Astrocyte (in vitro differentiated cells and primary cell): ENCODE data around the gene KAT7. TPM values are rescaled to one million over a fixed set of nuclear protein-coding genes. Genes with fewer than 3 reads are reported as not detected.
A peak's percentile ranks its signal among the peaks of the same experiment; 100 is the strongest.
"Not testable (repeated sequence)": the region's sequence is repeated elsewhere in the genome, so short reads cannot be mapped to it uniquely, and the experiment has no call there.

ENCODE experiments used
- DNase-seq: peaks from one replicate; pipeline ENCODE4 v3.0.0-alpha.2; 2010; ENCODE audit warnings: low read depth
- FAIRE-seq: peaks from 2 replicates; lab custom pipeline; 2011; peaks lifted over from hg19 to GRCh38; lab: Jason Lieb, UNC
- H2AFZ ChIP-seq: 2 replicates; pipeline ENCODE4 v1.6.0; 2012; ENCODE audit warnings: low read depth, low read length, inconsistent platforms
- H3K27ac ChIP-seq: 2 replicates; pipeline ENCODE4 v1.5.1; 2011; ENCODE audit warnings: low read depth, low read length, inconsistent platforms
- H3K27me3 ChIP-seq: 2 replicates; pipeline ENCODE4 v1.6.0; 2011; ENCODE audit warnings: low read length, inconsistent platforms; ENCODE audit not compliant: insufficient read depth
- H3K36me3 ChIP-seq: 2 replicates; pipeline ENCODE4 v1.5.1; 2011; ENCODE audit warnings: low read length, inconsistent platforms; ENCODE audit not compliant: insufficient read depth
- H3K4me1 ChIP-seq: 2 replicates; pipeline ENCODE4 v1.5.1; 2011; ENCODE audit warnings: low read length, inconsistent platforms; ENCODE audit not compliant: insufficient read depth
- H3K4me2 ChIP-seq: 2 replicates; pipeline ENCODE4 v1.6.0; 2012; ENCODE audit warnings: low read length, inconsistent platforms
- H3K4me3 ChIP-seq: 2 replicates; pipeline ENCODE4 v1.5.1; 2011; ENCODE audit warnings: low read depth, mild to moderate bottlenecking, low read length, inconsistent platforms; ENCODE audit not compliant: insufficient read depth
- H3K79me2 ChIP-seq: 2 replicates; pipeline ENCODE4 v1.6.0; 2012; ENCODE audit warnings: mild to moderate bottlenecking, low read length, inconsistent platforms; ENCODE audit not compliant: insufficient read depth
- H3K9ac ChIP-seq: 2 replicates; pipeline ENCODE4 v1.6.0; 2012; ENCODE audit warnings: mild to moderate bottlenecking, low read length, inconsistent platforms
- H3K9me3 ChIP-seq: 2 replicates; pipeline ENCODE4 v1.5.1; 2012; ENCODE audit warnings: low read depth, mild to moderate bottlenecking, low read length, inconsistent platforms; ENCODE audit not compliant: insufficient read depth
- H4K20me1 ChIP-seq: 2 replicates; pipeline ENCODE4 v1.6.0; 2012; ENCODE audit warnings: low read length, inconsistent platforms; ENCODE audit not compliant: insufficient read depth
- H3K27ac Mint-ChIP-seq: one replicate; pipeline ENCODE4 v1.8.0; 2021; ENCODE audit warnings: mild to moderate bottlenecking, mixed read lengths; ENCODE audit not compliant: unreplicated experiment
- H3K27me3 Mint-ChIP-seq: one replicate; pipeline ENCODE4 v1.8.0; 2021; ENCODE audit warnings: low read depth, mixed read lengths; ENCODE audit not compliant: unreplicated experiment
- H3K36me3 Mint-ChIP-seq: one replicate; pipeline ENCODE4 v1.8.0; 2021; ENCODE audit warnings: low read depth, mixed read lengths; ENCODE audit not compliant: unreplicated experiment
- H3K4me1 Mint-ChIP-seq: one replicate; pipeline ENCODE4 v1.8.0; 2021; ENCODE audit warnings: low read depth, mixed read lengths; ENCODE audit not compliant: unreplicated experiment
- H3K4me3 Mint-ChIP-seq: one replicate; pipeline ENCODE4 v1.8.0; 2021; ENCODE audit warnings: mild to moderate bottlenecking, moderate library complexity, mixed read lengths; ENCODE audit not compliant: unreplicated experiment
- H3K9me3 Mint-ChIP-seq: one replicate; pipeline ENCODE4 v1.8.0; 2021; ENCODE audit warnings: mild to moderate bottlenecking, mixed read lengths; ENCODE audit not compliant: unreplicated experiment
- EZH2 ChIP-seq: IDR thresholded peaks from 2 replicates; pipeline ENCODE4 v1.6.1; 2012; ENCODE audit warnings: mild to moderate bottlenecking, low read length, inconsistent platforms; ENCODE audit not compliant: insufficient read depth
- total RNA-seq: library from RNA; stranded (reverse); gene quantifications from 2 replicates; pipeline ENCODE4 v1.2.1, GENCODE V29; 2021
- TF ChIP-seq, protein P1 (sequence below): IDR thresholded peaks from 2 replicates; pipeline ENCODE4 v1.5.1; 2011; ENCODE audit warnings: low read depth, mild to moderate bottlenecking, inconsistent platforms, low read length, moderate library complexity; ENCODE audit not compliant: insufficient read depth

The KAT7 gene
- total RNA-seq, 1 donor from 2014 or later: 42.0 TPM

DNA sequence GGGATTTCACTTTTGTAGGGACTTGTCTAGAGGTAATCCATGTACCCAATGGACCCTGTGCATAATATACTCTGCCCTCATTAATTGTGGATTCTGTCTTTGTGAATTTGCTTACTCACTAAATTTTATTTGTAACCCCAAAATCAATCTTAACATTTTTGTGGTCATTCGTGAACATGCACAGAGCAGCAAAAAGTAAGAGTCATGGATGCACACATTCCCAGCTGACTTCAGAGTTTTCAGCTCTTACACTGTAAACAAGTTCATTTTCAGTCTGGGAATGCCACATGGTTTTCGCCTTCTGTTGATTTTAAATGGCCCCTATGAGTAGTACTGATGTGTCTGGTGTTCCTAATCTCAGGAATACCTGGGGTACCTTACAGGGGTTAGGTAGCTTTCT is 35.1 kb downstream of the KAT7 start:
- Histone ChIP-seq H3K9me3 (no peaks in the 10 kb centered on the region), H3K4me3 (no peak overlapping the region), H3K79me2 (peaks cover 3% of the 10 kb centered on the region), H3K36me3 (peaks cover 69% of the 10 kb centered on the region), H3K27me3 (no peaks in the 10 kb centered on the region), H3K4me2 (no peak overlapping the region), H2AFZ (no peak overlapping the region), H3K27ac (no peak overlapping the region), H3K9ac (no peak overlapping the region), H3K4me1 (peaks cover 6% of the 10 kb centered on the region), H4K20me1 (peaks cover 7% of the 10 kb centered on the region)
- Mint-ChIP-seq H3K9me3 (no peaks in the 10 kb centered on the region), H3K27me3 (no peaks in the 10 kb centered on the region), H3K27ac (no peak overlapping the region), H3K4me1 (peaks cover 14% of the 10 kb centered on the region), H3K4me3 (no peak overlapping the region), H3K36me3 (peaks cover 36% of the 10 kb centered on the region)
- TF ChIP-seq EZH2: no peak
- TF ChIP-seq, protein P1, sequence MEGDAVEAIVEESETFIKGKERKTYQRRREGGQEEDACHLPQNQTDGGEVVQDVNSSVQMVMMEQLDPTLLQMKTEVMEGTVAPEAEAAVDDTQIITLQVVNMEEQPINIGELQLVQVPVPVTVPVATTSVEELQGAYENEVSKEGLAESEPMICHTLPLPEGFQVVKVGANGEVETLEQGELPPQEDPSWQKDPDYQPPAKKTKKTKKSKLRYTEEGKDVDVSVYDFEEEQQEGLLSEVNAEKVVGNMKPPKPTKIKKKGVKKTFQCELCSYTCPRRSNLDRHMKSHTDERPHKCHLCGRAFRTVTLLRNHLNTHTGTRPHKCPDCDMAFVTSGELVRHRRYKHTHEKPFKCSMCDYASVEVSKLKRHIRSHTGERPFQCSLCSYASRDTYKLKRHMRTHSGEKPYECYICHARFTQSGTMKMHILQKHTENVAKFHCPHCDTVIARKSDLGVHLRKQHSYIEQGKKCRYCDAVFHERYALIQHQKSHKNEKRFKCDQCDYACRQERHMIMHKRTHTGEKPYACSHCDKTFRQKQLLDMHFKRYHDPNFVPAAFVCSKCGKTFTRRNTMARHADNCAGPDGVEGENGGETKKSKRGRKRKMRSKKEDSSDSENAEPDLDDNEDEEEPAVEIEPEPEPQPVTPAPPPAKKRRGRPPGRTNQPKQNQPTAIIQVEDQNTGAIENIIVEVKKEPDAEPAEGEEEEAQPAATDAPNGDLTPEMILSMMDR: no peak
- FAIRE-seq (no peak), DNase-seq (peak; percentile 83)

DNA sequence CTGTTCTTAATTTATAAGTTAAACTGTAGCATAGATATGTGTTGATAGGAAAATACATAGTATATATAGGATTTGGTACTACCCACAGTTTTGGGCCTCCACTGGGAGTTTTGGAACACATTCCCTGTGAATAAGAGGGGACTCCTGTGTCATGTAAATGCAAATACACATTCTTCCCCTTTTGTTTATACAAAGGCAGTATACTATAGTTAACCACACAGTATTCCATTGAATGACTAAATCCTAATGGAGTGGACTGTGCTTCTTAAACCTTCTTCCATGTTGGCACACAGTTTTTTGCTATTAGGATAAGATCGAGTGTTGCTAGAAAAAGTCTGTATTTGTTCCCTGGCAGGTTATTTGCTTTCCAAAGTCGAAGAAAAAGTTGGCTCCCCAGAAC is 37.2 kb downstream of the KAT7 start:
- peaks cover 20% of the 10 kb centered on the region for H3K4me1 ChIP-seq
- no peak for FAIRE-seq
- Mint-ChIP-seq H3K4me1 (peaks cover 31% of the 10 kb centered on the region), H3K9me3 (no peaks in the 10 kb centered on the region), H3K4me3 (no peak overlapping the region), H3K27ac (no peak overlapping the region), H3K36me3 (peaks cover 41% of the 10 kb centered on the region), H3K27me3 (no peaks in the 10 kb centered on the region)
- no peak overlapping the region for H3K4me2 ChIP-seq
- H3K9ac ChIP-seq: no peak overlapping the region
- no peak for DNase-seq
- no peaks in the 10 kb centered on the region for H3K9me3 ChIP-seq
- peaks cover 58% of the 10 kb centered on the region for H3K36me3 ChIP-seq
- no peaks in the 10 kb centered on the region for H3K27me3 ChIP-seq
- no peak overlapping the region for H3K4me3 ChIP-seq
- no peaks in the 10 kb centered on the region for H3K79me2 ChIP-seq
- H3K27ac ChIP-seq: no peak overlapping the region
- no peak overlapping the region for H2AFZ ChIP-seq
- TF ChIP-seq, protein P1: no peak
- TF ChIP-seq EZH2: no peak
- peaks cover 6% of the 10 kb centered on the region for H4K20me1 ChIP-seq

DNA sequence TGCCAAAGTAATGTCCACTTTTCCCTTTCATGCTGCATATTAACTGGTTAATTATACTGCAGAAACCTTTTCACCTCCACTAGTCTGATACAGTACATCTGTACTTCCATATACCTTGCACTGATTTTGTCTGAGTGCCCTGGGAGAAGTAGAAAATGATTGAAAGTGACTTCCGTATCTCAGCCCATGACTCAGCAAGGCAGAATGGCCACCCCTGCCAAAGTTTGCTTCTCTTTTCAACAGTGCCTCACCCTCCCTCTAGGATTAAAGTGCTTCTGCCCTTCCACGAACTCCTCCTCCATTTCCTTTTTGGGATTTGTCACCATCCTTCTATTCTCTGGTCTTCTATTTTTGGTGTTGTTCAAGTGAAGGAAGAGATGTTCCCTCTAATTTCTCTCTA is 39.8 kb downstream of the KAT7 start:
- H2AFZ ChIP-seq, H3K79me2 ChIP-seq, H3K9me3 Mint-ChIP-seq, H3K4me3 Mint-ChIP-seq, H3K9ac ChIP-seq, H3K27me3 Mint-ChIP-seq, H3K27ac ChIP-seq, H3K9me3 ChIP-seq, H3K27me3 ChIP-seq, H3K4me3 ChIP-seq, H4K20me1 ChIP-seq: not testable (repeated sequence)
- DNase-seq (peak; percentile 49), FAIRE-seq (peak; percentile 66)
- Histone ChIP-seq H3K4me2 (peak overlapping the region; percentile 18), H3K4me1 (peaks cover 28% of the 10 kb centered on the region), H3K36me3 (peaks cover 36% of the 10 kb centered on the region)
- Mint-ChIP-seq H3K27ac (peak overlapping the region; percentile 94), H3K4me1 (peaks cover 34% of the 10 kb centered on the region), H3K36me3 (peaks cover 42% of the 10 kb centered on the region)
